Neural cell (in vitro differentiated cells): Measurements from ENCODE around the gene STX18. TPM values are rescaled to one million over a fixed set of nuclear protein-coding genes. Genes with fewer than 3 reads are reported as not detected.

Experiments
- H2AFZ ChIP-seq: fragments of 200-600, 300-800 bp; sonication (generic), shearing (Covaris generic); 2 replicates; pipeline ENCODE4 v1.6.0; 2014; ENCODE audit warnings: low read depth, mild to moderate bottlenecking, antibody characterized with exemption, low read length, moderate library complexity
- H3F3A ChIP-seq: fragments of 200-600 bp; shearing (Covaris generic); 2 replicates; pipeline ENCODE4 v1.6.1; 2016; ENCODE audit warnings: mild to moderate bottlenecking, moderate library complexity, mixed read lengths, antibody characterized with exemption, low read length; ENCODE audit not compliant: insufficient read depth, poor library complexity, severe bottlenecking
- H3K27ac ChIP-seq: fragments of 200-600, 300-800 bp; sonication (generic), shearing (Covaris generic); 2 replicates; pipeline ENCODE4 v1.5.1; 2014; ENCODE audit warnings: mild to moderate bottlenecking, low read length, moderate library complexity
- H3K27me3 ChIP-seq: fragments of 300-800, 200-600 bp; sonication (generic), shearing (Covaris generic); 2 replicates; pipeline ENCODE4 v1.6.0; 2014; ENCODE audit warnings: mild to moderate bottlenecking, low read depth, low read length, moderate library complexity; ENCODE audit not compliant: insufficient read depth
- H3K36me3 ChIP-seq: fragments of 300-800, 200-600 bp; sonication (generic), shearing (Covaris generic); 2 replicates; pipeline ENCODE4 v1.5.1; 2014; ENCODE audit warnings: mild to moderate bottlenecking, antibody characterized with exemption, low read length, moderate library complexity; ENCODE audit not compliant: insufficient read depth
- H3K4me2 ChIP-seq: fragments of 300-800, 200-600 bp; sonication (generic), shearing (Covaris generic); 2 replicates; pipeline ENCODE4 v1.6.0; 2014; ENCODE audit warnings: mild to moderate bottlenecking, low read length
- H3K4me3 ChIP-seq: fragments of 300-800, 200-600 bp; sonication (generic), shearing (Covaris generic); 2 replicates; pipeline ENCODE4 v1.5.1; 2014; ENCODE audit warnings: mild to moderate bottlenecking, low read length, moderate library complexity
- H3K79me2 ChIP-seq: fragments of 200-600 bp; shearing (Covaris generic); replicated peaks from 2 replicates; pipeline ENCODE4 v1.6.0; 2014; ENCODE audit warnings: mild to moderate bottlenecking, low read length, moderate library complexity; ENCODE audit not compliant: insufficient read depth
- H3K9ac ChIP-seq: fragments of 300-800, 200-600 bp; sonication (generic), shearing (Covaris generic); 2 replicates; pipeline ENCODE4 v1.6.1; 2016; ENCODE audit warnings: mild to moderate bottlenecking, low read length, mixed read lengths
- H3K9me2 ChIP-seq: fragments of 200-600 bp; shearing (Covaris generic); 2 replicates; pipeline ENCODE4 v1.6.1; 2016; ENCODE audit warnings: mild to moderate bottlenecking, low read length, mixed read lengths; ENCODE audit not compliant: insufficient read depth
- H3K9me3 ChIP-seq: fragments of 200-600, 300-800 bp; sonication (generic), shearing (Covaris generic); 2 replicates; pipeline ENCODE4 v1.6.1; 2016; ENCODE audit warnings: mild to moderate bottlenecking, mixed run types, low read length, moderate library complexity, mixed read lengths
- H4K20me1 ChIP-seq: fragments of 200-600 bp; shearing (Covaris generic); 2 replicates; pipeline ENCODE4 v1.6.1; 2016; ENCODE audit warnings: mild to moderate bottlenecking, mixed run types; ENCODE audit not compliant: insufficient read depth
- CTCF ChIP-seq: fragments of 450-650 bp; IDR thresholded peaks from 2 replicates; pipeline ENCODE4 v1.5.1; 2014; ENCODE audit warnings: antibody characterized with exemption, mild to moderate bottlenecking, moderate library complexity; ENCODE audit not compliant: poor library complexity, severe bottlenecking
- EP300 ChIP-seq: fragments of 450-650 bp; conservative IDR thresholded peaks from 2 replicates; pipeline ENCODE4 v1.6.1; 2014; ENCODE audit warnings: antibody characterized with exemption, mild to moderate bottlenecking, moderate library complexity; ENCODE audit not compliant: poor library complexity, severe bottlenecking
- EZH2 ChIP-seq: fragments of 200-600, 300-800 bp; shearing (Covaris generic), sonication (generic); IDR thresholded peaks from 2 replicates; pipeline ENCODE4 v1.6.1; 2014; ENCODE audit warnings: antibody characterized with exemption, low read length, borderline replicate concordance, mild to moderate bottlenecking; ENCODE audit not compliant: insufficient read depth, poor library complexity, severe bottlenecking
- MXI1 ChIP-seq: fragments of 450-650 bp; conservative IDR thresholded peaks from 2 replicates; pipeline ENCODE4 v1.6.1; 2014; ENCODE audit warnings: antibody characterized with exemption, mild to moderate bottlenecking; ENCODE audit not compliant: poor library complexity, severe bottlenecking
- POLR2AphosphoS5 ChIP-seq: IDR thresholded peaks from 2 replicates; pipeline ENCODE4 v1.6.1; 2012
- RAD21 ChIP-seq: fragments of 450-650 bp; conservative IDR thresholded peaks from 2 replicates; pipeline ENCODE4 v1.6.1; 2014; ENCODE audit warnings: antibody characterized with exemption, mild to moderate bottlenecking, moderate library complexity
- REST ChIP-seq: IDR thresholded peaks from 2 replicates; pipeline ENCODE4 v1.6.1; 2012; ENCODE audit warnings: borderline replicate concordance
- SMC3 ChIP-seq: fragments of 450-650 bp; conservative IDR thresholded peaks from 2 replicates; pipeline ENCODE4 v1.6.1; 2014; ENCODE audit warnings: antibody characterized with exemption, mild to moderate bottlenecking, moderate library complexity; ENCODE audit not compliant: poor library complexity
- TAF1 ChIP-seq: IDR thresholded peaks from 2 replicates; pipeline ENCODE4 v1.6.1; 2012; ENCODE audit warnings: low read depth
- polyA plus RNA-seq: library from polyadenylated mRNA; depleted of rRNA; stranded (reverse); fragments of >200 nt; gene quantifications from 2 replicates; pipeline ENCODE4 v1.2.3, GENCODE V29; 2014

Gene STX18
- polyA plus RNA-seq, 1 donor from 2014 or later: 64.5 TPM

GRCh38 chr4:4446434-4446833, 95.4 kb downstream of the STX18 start:
- no peak for TF ChIP-seq RAD21
- no peak for TF ChIP-seq TAF1
- no peak for TF ChIP-seq POLR2AphosphoS5
- no peak for TF ChIP-seq CTCF
- TF ChIP-seq SMC3: no peak
- no peak for TF ChIP-seq EP300
- TF ChIP-seq REST: no peak
- TF ChIP-seq MXI1: no peak
- TF ChIP-seq EZH2: no peak
- no peaks in the 10 kb centered on the region for H3K36me3 ChIP-seq
- H4K20me1 ChIP-seq: no peaks in the 10 kb centered on the region
- no peaks in the 10 kb centered on the region for H3F3A ChIP-seq
- H3K4me2 ChIP-seq: no peak overlapping the region
- no peak overlapping the region for H2AFZ ChIP-seq
- no peak overlapping the region for H3K9ac ChIP-seq
- no peaks in the 10 kb centered on the region for H3K79me2 ChIP-seq
- H3K4me3 ChIP-seq: no peak overlapping the region
- H3K9me2 ChIP-seq: no peaks in the 10 kb centered on the region
- no peak overlapping the region for H3K27ac ChIP-seq
- no peaks in the 10 kb centered on the region for H3K9me3 ChIP-seq
- H3K27me3 ChIP-seq: no peaks in the 10 kb centered on the region

DNA sequence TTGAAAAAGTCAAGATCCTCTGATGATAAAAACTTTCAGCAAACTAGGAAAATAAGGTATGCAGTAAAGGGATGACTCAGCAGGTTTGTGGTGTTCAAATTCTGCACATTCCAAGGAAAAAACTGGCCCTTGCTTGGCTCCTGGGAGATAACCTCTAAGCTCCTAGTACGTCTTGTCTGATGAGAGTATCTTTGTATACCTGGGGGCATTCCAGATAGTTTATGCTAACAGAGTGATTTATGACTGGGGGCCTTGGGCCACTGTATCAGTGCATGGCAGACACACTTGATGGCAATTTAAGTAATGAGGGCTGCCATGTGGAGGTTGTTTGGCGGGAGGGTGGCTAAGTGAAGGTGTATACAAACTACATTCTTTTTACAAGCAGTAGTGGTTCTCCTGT, 98.0 kb downstream of the STX18 start:
- H4K20me1 ChIP-seq: no peaks in the 10 kb centered on the region
- no peaks in the 10 kb centered on the region for H3K36me3 ChIP-seq
- H3K9ac ChIP-seq: no peak overlapping the region
- TF ChIP-seq TAF1 (no peak), EZH2 (no peak), EP300 (no peak), SMC3 (no peak), REST (no peak), CTCF (no peak), MXI1 (no peak), POLR2AphosphoS5 (no peak), RAD21 (no peak)
- H3K27ac ChIP-seq: no peak overlapping the region
- no peaks in the 10 kb centered on the region for H3K27me3 ChIP-seq
- H3K4me2 ChIP-seq: no peak overlapping the region
- no peaks in the 10 kb centered on the region for H3K79me2 ChIP-seq
- H3K9me3 ChIP-seq: no peaks in the 10 kb centered on the region
- H2AFZ ChIP-seq: no peak overlapping the region
- H3F3A ChIP-seq: no peaks in the 10 kb centered on the region
- H3K9me2 ChIP-seq: no peaks in the 10 kb centered on the region
- H3K4me3 ChIP-seq: no peak overlapping the region
